ENCODE measurements around the gene TCN2.

TCN2 gene

DNA sequence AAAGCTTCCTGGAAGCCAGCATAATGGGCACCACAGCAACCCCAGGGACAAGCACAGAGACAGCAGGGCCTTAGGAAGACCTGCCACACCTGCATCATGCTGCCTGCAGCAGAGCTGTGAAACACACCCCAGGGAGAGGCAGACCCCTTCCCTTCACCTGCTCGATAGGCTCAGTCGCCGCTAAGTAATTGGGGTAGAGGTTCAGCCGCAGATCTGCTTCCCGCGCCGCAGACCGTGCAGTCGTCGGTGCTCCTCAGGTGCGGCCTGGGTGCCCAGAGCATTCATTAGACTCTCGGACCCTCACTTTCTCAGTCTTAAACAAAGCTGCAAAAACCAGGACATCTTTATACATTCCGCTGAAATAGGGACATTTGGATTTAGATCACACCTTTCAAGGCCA lies 57.8 kb downstream of the TCN2 start:
- no peak overlapping the region for H3K4me3 ChIP-seq (ENCODE audit: low read depth, low read length)
- ChIA-PET CTCF (interaction anchor here (0.6 to 1.0 kb wide), 2 partner anchors 12 to 30 kb away, joined by 3 read pairs; no protein-coding TSS in a partner anchor), POLR2A (interaction anchor here (0.5 kb wide), 1 partner anchor 892 kb away, joined by 3 read pairs; no protein-coding TSS in a partner anchor)
- no peak for TF ChIP-seq KLF1 (tag by site-specific recombination; IDR thresholded peaks at IDR 0.05)
- TF ChIP-seq, protein P1, sequence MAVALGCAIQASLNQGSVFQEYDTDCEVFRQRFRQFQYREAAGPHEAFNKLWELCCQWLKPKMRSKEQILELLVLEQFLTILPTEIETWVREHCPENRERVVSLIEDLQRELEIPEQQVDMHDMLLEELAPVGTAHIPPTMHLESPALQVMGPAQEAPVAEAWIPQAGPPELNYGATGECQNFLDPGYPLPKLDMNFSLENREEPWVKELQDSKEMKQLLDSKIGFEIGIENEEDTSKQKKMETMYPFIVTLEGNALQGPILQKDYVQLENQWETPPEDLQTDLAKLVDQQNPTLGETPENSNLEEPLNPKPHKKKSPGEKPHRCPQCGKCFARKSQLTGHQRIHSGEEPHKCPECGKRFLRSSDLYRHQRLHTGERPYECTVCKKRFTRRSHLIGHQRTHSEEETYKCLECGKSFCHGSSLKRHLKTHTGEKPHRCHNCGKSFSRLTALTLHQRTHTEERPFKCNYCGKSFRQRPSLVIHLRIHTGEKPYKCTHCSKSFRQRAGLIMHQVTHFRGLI (tag by site-specific recombination; IDR thresholded peaks at IDR 0.05): no peak
- TF ChIP-seq, protein P2, sequence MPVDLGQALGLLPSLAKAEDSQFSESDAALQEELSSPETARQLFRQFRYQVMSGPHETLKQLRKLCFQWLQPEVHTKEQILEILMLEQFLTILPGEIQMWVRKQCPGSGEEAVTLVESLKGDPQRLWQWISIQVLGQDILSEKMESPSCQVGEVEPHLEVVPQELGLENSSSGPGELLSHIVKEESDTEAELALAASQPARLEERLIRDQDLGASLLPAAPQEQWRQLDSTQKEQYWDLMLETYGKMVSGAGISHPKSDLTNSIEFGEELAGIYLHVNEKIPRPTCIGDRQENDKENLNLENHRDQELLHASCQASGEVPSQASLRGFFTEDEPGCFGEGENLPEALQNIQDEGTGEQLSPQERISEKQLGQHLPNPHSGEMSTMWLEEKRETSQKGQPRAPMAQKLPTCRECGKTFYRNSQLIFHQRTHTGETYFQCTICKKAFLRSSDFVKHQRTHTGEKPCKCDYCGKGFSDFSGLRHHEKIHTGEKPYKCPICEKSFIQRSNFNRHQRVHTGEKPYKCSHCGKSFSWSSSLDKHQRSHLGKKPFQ (tag by site-specific recombination; IDR thresholded peaks at IDR 0.05): no peak
- TF ChIP-seq SP2 (tag by site-specific recombination; IDR thresholded peaks at IDR 0.05): no peak
- no peak for TF ChIP-seq ZNF138 (tag by site-specific recombination; IDR thresholded peaks at IDR 0.05; ENCODE audit: borderline replicate concordance)
- no peak for TF ChIP-seq ZNF596 (tag by site-specific recombination; IDR thresholded peaks at IDR 0.05)
- no peak for TF ChIP-seq ZIC2 (tag by site-specific recombination; IDR thresholded peaks at IDR 0.05)
- no peak for TF ChIP-seq ZNF670 (tag by site-specific recombination; IDR thresholded peaks at IDR 0.05; ENCODE audit: low read depth)
- no peak for TF ChIP-seq ZNF654 (tag by site-specific recombination; IDR thresholded peaks at IDR 0.05; ENCODE audit: low read depth)
- no peak for TF ChIP-seq ZNF24 (tag by site-specific recombination; IDR thresholded peaks at IDR 0.05)
- no peak for TF ChIP-seq ZNF37A (tag by site-specific recombination; IDR thresholded peaks at IDR 0.05)
- no peak for TF ChIP-seq TCF7L2 (IDR thresholded peaks at IDR 0.05; ENCODE audit: borderline replicate concordance, low read depth, low read length)
- TF ChIP-seq, protein P3, sequence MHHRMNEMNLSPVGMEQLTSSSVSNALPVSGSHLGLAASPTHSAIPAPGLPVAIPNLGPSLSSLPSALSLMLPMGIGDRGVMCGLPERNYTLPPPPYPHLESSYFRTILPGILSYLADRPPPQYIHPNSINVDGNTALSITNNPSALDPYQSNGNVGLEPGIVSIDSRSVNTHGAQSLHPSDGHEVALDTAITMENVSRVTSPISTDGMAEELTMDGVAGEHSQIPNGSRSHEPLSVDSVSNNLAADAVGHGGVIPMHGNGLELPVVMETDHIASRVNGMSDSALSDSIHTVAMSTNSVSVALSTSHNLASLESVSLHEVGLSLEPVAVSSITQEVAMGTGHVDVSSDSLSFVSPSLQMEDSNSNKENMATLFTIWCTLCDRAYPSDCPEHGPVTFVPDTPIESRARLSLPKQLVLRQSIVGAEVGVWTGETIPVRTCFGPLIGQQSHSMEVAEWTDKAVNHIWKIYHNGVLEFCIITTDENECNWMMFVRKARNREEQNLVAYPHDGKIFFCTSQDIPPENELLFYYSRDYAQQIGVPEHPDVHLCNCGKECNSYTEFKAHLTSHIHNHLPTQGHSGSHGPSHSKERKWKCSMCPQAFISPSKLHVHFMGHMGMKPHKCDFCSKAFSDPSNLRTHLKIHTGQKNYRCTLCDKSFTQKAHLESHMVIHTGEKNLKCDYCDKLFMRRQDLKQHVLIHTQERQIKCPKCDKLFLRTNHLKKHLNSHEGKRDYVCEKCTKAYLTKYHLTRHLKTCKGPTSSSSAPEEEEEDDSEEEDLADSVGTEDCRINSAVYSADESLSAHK (tag by site-specific recombination; IDR thresholded peaks at IDR 0.05): no peak
- no peak for TF ChIP-seq GLI2 (tag by site-specific recombination; IDR thresholded peaks at IDR 0.05; ENCODE audit: borderline replicate concordance, low read depth)
- TF ChIP-seq, protein P4, sequence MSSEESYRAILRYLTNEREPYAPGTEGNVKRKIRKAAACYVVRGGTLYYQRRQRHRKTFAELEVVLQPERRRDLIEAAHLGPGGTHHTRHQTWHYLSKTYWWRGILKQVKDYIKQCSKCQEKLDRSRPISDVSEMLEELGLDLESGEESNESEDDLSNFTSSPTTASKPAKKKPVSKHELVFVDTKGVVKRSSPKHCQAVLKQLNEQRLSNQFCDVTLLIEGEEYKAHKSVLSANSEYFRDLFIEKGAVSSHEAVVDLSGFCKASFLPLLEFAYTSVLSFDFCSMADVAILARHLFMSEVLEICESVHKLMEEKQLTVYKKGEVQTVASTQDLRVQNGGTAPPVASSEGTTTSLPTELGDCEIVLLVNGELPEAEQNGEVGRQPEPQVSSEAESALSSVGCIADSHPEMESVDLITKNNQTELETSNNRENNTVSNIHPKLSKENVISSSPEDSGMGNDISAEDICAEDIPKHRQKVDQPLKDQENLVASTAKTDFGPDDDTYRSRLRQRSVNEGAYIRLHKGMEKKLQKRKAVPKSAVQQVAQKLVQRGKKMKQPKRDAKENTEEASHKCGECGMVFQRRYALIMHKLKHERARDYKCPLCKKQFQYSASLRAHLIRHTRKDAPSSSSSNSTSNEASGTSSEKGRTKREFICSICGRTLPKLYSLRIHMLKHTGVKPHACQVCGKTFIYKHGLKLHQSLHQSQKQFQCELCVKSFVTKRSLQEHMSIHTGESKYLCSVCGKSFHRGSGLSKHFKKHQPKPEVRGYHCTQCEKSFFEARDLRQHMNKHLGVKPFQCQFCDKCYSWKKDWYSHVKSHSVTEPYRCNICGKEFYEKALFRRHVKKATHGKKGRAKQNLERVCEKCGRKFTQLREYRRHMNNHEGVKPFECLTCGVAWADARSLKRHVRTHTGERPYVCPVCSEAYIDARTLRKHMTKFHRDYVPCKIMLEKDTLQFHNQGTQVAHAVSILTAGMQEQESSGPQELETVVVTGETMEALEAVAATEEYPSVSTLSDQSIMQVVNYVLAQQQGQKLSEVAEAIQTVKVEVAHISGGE (tag by site-specific recombination; conservative IDR thresholded peaks at IDR 0.05; ENCODE audit: low read depth): no peak
- TF ChIP-seq, protein P5, sequence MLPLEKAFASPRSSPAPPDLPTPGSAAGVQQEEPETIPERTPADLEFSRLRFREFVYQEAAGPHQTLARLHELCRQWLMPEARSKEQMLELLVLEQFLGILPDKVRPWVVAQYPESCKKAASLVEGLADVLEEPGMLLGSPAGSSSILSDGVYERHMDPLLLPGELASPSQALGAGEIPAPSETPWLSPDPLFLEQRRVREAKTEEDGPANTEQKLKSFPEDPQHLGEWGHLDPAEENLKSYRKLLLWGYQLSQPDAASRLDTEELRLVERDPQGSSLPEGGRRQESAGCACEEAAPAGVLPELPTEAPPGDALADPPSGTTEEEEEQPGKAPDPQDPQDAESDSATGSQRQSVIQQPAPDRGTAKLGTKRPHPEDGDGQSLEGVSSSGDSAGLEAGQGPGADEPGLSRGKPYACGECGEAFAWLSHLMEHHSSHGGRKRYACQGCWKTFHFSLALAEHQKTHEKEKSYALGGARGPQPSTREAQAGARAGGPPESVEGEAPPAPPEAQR (tag by site-specific recombination; IDR thresholded peaks at IDR 0.05): no peak
- TF ChIP-seq, protein P6, sequence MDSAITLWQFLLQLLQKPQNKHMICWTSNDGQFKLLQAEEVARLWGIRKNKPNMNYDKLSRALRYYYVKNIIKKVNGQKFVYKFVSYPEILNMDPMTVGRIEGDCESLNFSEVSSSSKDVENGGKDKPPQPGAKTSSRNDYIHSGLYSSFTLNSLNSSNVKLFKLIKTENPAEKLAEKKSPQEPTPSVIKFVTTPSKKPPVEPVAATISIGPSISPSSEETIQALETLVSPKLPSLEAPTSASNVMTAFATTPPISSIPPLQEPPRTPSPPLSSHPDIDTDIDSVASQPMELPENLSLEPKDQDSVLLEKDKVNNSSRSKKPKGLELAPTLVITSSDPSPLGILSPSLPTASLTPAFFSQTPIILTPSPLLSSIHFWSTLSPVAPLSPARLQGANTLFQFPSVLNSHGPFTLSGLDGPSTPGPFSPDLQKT (IDR thresholded peaks at IDR 0.05; ENCODE audit: borderline replicate concordance, low read depth, low read length): no peak
- H3K27ac ChIP-seq (ENCODE audit: extremely low read depth, low read depth, low read length): no peak overlapping the region
- no peaks in the 10 kb centered on the region for H3K4me1 ChIP-seq (ENCODE audit: control insufficient read depth, insufficient read depth, low read length)
- peaks cover 6 to 18% of the 10 kb centered on the region in 2 experiments; a peak in 2 of 3 replicates for H3K36me3 ChIP-seq (ENCODE audit: control insufficient read depth in 2 of 2, insufficient read depth in 1 of 2, low read length in 2 of 2)
- H3K9me3 ChIP-seq (ENCODE audit: control insufficient read depth, insufficient read depth, low read depth, low read length): no peaks in the 10 kb centered on the region
